GM04503 (cell line): ENCODE data around the gene SAMMSON.

Source experiments
- DNase-seq: peaks from one replicate; pipeline ENCODE4 v3.0.0-alpha.2; 2012; ENCODE audit warnings: low read depth

Gene SAMMSON

DNA sequence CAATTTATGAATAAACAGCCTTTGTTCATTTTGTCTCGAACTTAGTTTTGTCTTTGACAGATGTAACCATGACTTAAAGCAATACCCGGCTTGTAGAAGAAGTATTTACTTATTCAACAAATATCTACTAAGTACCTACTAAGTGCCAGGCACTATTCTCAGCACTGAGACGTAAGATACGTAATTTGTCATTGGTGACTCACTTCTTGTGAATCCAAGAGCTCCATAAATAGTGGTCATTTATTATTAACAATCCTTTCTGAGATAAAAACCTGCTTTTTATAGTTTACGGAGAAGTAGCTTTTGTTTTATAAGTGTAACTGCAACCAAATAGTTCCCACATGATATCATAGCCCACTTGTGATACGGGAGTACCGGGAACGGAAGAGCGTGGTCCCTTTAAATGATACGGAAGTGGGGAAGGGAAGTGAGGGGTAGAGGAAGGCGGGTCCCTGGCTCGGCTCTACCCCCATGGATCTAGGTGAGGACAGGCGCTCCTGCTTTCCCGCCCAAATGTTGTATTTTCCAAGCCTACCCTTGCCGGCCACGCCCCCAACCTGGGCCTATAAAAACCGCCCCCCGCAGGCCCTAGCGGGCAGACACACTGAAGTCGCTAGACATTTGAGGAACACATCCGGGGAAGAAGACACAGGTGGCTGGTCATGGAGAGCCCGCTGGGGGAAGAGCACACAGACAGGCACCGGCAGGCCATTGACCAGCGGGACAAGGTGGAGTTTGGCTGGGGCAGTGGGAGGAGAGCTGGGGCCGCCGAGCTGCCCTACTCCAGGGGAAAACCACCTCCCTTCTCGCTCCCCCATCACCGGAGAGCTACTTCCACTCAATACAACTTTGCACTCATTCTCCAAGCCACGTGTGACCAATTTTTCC is at the start of gene SAMMSON:
TSS of gene SAMMSON (plus strand) at position 594 of the 888 bp plus-strand sequence.
- no peak for DNase-seq

DNA sequence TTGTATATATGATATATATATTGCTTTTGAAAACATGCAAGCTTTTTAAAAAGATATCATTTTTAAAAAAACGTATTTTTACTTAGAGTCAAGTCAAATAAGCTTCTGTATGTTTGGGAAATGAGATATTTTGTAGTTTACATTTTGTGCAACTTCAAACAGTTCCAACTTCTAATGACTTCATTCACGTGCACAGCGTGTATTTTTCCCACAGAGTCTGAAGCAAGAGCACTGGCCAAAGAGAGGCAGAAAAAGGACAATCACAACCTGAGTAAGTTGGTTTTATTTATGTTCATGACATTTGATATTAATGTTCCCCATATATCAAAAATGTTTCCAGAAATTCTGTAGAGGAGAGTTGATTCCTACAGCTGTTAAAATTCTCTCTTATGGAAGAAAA is 47.9 kb upstream of the SAMMSON start:
- DNase-seq: no peak

DNA sequence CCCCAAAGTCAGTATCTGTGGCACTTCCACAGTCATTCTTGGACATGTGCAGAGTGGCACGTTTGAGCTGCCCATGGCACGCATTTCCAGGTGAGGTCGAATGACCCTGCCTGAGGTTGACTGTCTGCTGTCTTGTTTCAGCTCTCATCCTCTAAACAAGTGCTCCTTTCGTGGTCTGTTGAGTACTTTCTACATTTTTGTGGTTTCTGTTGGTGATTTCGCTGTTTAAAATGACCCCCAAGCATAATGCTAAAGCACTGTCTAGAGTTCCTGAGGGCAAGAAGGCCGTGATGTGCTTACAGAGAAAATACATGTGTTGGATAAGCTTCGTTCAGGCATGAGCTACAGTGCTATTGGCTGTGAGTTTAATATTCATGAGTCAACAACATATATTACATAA is 40.0 kb upstream of the SAMMSON start:
- DNase-seq: no peak

DNA sequence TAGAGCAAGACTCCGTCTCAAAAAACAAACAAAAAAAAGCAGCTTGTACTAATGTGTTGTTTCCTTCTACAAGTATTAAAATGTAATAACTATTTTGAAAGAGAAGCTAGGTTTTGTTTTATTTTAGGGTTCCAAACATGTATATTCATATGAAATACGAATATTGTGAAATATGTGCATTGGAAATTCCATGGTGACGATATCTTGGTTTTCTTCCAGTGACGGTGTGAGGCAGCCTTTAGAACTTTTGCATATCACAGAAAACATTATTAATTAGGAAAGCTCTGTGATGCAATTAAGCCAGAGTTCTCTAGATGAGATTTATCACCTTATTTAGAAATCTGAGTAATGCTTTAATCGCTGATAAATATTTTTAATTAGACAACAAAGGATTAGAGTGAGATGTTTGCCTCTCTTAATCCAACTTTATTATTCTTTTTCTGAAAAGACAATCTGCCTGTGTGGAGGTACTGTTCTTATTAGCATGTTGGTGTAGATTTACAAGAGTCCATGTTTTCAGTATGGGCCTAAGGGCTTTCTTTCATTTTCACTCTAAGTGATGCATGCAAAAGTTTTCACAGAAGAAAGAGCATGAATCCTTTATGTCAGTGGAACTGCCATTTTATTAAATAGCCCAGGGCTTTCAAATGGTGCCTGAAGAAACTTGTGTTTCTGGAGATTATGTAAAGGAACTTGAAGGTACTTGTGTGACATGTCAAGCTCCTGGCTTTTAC is 37.7 kb upstream of the SAMMSON start:
- DNase-seq: no peak

DNA sequence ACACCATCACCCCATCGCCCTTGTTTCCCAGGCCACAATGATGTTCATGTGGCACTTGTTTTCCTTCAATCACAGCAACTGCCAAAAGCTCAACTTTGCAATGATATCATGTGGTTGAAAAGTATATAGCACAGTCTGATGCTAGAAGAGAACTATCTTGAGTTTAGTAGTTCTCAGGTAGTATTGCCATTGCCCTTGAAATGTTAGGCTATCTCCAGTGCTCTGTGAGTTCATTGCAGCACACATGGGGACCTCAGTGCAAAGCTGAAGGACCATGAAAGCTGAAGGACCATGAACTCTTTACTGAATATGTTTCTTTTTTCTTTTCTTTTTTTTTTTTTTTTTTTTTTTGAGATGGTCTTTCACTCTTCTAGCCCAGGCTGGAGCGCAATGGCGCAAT is 35.9 kb upstream of the SAMMSON start:
- DNase-seq: no peak

DNA sequence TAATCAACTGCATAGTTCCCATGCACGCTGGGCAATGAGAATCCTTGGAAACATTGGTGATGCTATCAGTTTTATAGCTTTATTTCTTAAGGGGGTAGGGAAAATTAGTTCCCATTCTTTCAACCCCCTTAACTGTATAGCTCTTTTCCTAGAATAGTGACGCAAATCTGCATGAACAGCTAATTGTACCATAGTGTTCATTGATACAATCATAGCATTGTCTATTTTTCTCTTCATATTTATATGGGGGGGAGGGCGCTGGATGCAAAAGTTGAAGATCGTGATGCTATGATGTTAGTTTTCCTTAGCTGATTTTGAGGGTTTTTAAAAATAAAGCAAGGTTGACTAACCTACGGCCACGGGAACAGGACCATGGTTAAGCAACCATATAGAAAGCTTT is 32.4 kb upstream of the SAMMSON start:
- DNase-seq: no peak

DNA sequence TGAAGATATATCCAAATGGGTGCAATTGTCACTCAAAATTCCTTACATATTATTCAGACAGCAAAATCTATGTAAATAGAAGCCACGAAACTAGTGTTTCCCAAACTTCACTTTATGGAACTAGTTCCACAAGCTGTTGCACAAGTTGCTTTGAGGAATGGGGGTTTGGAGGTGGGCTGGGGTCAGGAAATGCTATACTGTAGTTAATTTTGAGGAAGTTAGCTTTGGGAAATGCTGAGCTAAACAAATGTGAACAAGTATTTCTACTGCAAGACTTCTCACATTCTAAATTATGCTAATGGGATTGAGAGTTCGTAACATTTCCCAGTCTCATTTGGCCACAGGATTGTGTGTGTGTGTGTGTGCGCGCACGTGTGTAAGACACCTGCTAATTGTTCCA is 28.7 kb upstream of the SAMMSON start:
- no peak for DNase-seq

DNA sequence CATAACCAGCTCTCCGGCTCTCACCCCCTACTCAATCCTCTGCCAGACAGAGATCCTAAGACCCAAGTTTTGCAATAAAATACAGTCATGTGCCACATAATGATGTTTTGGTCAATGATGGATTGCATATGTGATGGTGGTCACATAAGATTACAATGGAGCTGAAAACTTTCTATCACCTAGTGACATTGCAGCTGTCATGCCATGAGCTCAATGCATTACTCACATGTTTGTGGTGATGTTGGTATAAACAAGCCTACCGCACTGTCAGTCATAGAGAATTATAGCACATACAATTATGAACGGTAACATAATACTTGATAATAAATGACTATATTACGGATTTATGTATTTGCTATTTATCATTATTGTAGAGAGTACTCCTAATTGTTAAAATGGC is 26.9 kb upstream of the SAMMSON start:
- no peak for DNase-seq

DNA sequence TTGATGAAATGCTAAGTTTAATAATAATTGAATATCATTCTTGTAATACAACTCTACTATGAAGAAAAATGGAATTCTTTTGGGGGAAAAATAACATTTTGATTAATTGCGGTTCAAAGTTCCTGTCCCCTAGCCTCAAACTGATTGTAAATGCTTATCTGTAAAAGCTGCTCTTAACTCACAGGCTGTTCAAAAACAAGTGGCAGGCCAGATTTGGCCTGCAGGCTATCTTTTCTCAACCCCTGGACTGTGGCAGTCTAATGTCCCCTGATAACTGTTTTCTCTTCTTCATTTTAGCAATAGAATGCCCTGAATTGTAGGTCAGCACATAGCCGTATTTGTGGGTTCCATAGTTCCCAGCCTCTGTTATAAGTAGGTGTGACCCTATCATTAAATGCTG is 23.5 kb upstream of the SAMMSON start:
- DNase-seq: no peak

DNA sequence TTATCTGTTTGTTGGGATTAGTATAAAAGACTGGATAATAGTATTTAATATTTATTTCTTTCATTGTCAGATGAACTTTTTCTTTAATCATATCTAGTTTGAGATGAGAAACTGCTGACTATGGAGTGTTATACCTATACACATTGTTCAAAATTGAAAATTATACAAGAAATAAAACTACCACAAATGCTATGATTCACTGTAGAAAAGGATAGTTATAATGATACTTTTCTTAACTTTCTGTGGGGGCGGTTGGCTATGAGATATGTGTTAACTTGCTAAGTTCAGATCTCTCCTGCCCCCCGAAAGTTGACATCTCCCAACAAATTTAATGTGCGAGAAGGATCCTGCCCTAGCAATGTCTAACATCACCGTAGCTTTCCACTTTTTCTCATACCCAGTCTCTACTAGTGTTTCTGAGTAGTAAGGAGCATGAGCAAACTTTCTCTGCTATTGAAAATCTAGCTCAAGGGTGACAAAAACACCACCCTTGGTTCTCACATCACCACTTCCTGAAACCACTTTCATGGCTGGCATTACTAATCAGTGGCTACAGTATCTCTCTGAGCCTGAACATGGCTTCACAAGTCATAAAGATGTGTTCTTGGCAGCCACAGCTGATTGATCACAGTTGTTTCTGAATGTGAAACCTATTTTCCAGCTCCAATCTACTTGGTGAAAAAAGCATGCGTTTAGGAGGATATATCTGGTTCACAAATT is 15.8 kb upstream of the SAMMSON start:
- DNase-seq: no peak

DNA sequence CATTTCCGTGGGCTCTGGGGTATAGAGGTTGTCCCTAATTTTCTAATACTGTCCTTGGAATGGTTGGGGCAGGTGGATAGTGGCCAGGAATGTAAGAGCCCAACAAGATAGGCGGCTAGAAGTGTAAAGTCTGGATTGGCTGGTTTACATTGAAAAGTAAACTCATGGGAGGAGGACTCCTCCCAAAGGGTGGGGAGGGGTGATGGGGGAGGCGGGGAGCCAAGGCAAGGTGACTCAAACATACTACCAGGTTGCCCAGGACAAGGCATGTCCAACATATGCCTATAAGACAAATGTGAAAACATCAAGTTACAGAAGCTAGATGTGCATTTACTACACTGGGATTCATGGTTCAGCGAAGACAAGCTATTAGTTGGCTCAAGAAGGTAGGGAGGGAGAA is 14.3 kb upstream of the SAMMSON start:
- DNase-seq: no peak

DNA sequence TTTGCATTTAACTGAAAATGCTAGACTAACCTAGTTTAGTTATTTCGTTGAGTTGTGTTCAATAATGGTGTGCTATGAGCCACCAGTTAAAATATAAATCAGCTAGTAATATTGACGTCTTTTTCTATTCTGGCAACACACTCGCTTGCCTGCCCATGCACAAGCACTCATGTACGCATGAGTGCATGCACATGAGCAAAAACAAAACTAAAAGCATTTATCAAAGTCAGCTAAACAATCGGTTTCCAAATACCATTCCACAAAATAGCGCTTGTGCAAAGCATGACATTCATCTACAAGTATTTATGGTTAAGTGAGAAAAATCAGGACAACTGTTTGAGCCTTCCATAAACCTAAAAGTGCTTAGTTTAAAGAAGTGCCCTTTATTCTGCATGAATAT is 13.1 kb upstream of the SAMMSON start:
- no peak for DNase-seq

DNA sequence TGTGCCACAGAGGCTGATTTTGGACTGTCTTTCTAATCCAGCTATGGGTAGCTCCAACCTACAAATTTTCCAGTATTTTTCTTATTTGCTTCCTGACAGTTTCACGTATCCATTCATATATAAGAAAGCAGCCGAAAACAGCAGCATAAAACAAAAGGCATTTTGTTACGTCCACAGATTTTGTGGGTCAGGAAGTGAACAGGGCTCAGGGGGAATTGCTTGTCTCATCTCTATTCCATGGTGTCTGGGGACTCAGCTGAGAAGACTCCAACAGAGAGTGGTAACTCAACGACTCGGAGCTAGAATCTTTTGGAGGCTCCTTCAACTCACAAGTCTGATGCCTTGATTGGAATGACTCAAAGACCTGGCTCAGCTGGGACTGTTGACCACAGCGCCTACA is 11.7 kb upstream of the SAMMSON start:
- DNase-seq: no peak

DNA sequence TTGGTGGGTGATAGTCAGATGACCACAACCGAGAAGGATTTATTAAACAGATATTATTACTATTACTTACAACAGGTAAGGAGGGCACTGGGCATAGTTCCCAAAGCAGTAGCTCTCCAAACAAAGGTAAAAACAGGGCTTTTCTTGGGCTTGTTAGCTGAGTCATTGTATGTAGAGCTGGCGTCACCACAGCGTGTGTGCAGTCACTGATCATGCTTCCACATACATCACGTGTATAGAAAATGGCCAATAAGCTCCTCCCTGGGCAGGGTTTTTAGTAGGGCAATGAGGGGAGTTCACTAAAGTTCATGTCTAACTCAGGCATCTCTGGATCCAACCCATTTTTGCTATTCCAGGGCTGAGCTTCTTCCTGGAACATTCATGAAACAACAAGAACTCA is 5.8 kb upstream of the SAMMSON start:
- no peak for DNase-seq

DNA sequence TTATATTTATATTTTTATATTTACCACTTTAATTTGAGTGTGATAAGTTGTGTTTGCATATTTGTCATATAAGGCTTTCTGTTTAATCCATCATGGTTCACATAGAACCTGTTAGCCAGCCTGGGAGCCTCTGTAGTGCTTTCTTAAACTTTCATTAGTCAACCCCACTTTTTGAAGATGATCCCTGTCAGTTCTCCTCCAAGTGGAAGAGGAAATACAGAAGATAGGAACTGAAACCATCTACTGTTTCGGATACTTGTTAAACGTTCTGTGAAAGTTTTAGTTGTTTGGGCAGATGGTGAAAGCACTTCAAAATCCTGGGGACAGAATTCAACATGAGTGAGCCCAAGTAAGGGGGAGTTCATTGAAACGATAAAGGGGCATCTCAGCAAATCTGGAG is 4.6 kb upstream of the SAMMSON start:
- DNase-seq: no peak

DNA sequence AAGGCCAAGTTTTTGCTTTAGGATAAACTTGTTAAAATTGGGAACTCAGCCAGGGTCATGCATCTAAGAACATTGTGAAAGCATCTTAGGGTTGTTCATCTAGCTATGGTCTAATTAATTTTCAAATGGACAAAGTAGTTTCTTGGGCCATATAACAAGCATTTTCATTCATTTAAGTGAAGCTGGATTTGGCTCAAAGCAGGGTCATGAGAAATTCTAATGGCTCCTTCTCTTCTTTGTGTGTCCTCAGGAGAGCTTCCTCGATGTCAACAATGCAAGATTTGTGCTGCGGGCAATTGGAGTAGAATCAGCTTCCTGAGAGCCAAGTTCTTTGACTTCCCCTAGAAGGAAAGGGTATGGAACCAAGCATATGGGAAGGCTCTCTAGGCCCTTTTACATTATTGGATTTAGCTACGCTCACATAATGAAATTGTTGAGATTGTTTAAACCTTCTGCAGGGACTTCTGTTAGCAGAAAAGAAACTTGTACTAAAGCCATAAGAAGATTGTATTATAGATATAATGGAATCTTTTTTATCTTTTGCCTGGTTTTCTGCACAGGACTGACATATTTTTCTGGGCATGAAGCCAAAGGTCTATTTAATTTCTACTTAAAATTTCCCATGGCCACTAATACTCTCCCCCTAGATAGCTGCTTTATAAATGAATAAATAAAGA is 1.8 kb upstream of the SAMMSON start:
- DNase-seq: no peak

DNA sequence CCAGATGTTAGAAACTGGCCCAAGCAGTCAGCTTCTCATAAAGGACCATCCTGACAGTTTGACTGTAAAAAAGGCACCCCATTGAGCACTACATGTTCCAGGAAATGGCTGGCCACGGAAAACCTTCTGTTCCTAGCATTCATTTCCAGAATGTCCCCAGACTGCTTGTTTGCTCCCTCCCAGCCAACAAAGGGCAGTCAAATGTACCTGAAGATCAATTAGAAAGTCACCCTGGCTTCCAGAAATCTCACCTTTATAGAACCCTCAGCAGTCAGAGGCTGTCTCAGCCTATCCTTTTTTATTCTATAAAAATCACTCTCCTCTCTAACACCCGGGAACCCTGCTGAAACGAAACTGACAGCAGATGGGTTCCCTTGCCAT is 784 bp upstream of the SAMMSON start:
- DNase-seq: no peak

DNA sequence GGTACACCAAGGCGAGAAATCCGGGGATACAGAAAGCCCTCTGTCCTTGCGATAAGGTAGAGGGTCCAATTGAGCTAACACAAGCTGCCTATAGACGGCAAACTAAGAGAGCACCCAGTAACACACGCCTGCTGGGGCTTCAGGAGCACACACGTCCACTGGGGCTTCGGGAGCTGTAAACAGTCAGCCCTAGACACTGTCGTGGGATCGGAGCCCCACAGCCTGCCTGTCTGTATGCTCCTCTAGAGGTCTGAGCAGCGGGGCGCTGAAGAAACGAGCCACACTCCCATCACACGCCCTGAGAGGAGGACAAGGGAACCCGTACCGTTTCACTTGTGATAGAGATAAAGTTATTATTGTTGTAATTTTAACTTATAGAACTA is 486 bp downstream of the SAMMSON start:
- DNase-seq: no peak

DNA sequence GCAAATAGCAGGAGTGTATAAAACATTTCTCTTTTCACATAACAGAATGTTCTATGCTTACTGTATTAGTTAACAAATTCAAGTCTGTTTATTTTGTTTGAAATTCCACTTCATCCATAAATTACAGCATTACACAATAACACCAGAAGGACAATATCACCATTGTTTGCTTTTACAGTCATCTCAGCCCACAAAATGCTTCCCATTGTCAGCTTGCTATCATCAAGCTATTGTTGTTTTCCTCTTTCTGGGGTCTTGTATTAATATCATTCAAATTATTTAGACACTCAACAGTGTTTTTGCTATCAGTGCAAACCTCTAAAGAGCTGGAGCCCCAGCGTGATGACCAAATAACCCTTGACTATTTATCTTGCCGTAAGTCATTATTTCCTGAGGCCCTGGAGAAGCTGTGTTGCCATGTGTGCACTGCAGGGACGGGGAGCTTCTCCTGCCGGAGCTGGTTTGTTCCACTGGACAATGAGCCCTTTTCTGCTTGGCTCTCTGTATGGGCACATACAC is 1.1 kb downstream of the SAMMSON start:
- no peak for DNase-seq

DNA sequence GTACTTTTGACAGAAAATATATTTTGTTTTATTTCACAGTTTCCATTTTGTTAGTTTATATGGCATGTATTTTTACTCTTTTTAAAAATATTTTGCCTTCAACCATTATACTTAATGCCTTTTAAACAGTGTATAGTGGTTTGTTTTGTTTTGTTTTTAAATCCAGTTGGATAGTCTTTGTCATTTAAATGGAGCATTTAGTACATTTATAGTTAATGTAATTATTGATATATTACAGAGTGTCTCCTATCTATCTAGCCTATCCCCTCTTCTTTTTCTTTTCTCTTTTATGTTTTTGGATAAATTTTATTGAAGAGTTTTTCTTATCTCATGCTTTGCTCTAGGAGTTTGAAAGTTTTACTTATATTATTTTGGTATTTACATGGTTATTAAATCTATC is 3.6 kb downstream of the SAMMSON start:
- DNase-seq: no peak

DNA sequence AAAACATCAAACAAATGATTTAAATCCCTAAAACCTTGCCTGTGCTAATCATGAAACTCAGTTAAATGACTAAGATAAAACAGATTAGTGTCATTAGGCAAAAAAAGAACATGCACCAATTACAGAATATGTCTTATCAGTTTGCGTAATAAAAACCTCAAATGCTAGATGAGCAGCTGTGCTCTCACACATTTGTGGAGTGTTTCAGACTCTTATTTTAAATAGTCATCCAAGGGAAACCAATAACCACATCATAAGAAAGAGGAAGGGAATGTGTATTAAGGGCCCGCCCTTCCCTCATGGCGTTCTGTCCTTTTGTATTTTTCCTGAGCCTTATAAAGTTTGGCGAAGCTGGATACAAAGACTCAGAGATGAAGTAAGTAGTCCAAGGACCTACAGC is 6.6 kb downstream of the SAMMSON start:
- DNase-seq: no peak

DNA sequence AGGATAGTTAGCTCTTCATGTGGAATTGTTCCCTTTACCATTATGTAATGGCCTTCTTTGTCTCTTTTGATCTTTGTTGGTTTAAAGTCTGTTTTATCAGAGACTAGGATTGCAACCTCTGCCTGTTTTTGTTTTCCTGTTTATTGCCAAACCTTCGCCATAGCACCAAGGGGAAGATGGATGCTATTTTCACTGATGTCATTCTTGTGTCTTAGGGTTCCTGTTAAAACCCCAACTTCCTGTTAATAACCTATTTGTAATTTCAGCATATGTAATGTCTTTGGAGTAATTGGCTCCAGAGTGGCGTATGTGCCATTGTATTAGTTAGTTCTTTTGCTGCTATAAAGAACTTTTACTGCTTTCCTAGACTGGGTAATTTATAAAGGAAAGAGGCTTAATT is 10.8 kb downstream of the SAMMSON start:
- DNase-seq: no peak
